Tibial nerve (tissue), 3 donors: ENCODE measurements around the gene IQCN.

ENCODE experiments used
- EP300 ChIP-seq, 2 donors: sonication (generic); formaldehyde crosslinking; IDR thresholded peaks; one replicate each; pipeline ENCODE4 v1.6.1; 2017; ENCODE audit warnings: antibody characterized with exemption in 2 of 2, mild to moderate bottlenecking in 1 of 2
- POLR2A ChIP-seq, 2 donors: fragments of 450-650 bp; IDR thresholded peaks; one replicate each; pipeline ENCODE4 v1.6.1; 2017; ENCODE audit warnings: antibody characterized with exemption in 2 of 2, mild to moderate bottlenecking in 2 of 2, moderate library complexity in 2 of 2

- TF ChIP-seq EP300 (IDR thresholded peaks at IDR 0.05) (no peak), POLR2A (IDR thresholded peaks at IDR 0.05) (no peak)
These were observed 15.4 kb upstream of the IQCN start for GRCh38 chr19:18289471-18290301.
